Smooth muscle cell of trachea (primary cell): Measurements from ENCODE around the gene PITHD1. TPM values are rescaled to one million over a fixed set of nuclear protein-coding genes. Genes with fewer than 3 reads are reported as not detected.

ENCODE experiments used
- total RNA-seq: library from RNA; depleted of rRNA; stranded (reverse); fragments of >200 nt; gene quantifications from 2 replicates; pipeline ENCODE4 v1.2.1, GENCODE V29; 2014

The PITHD1 gene, protein sequence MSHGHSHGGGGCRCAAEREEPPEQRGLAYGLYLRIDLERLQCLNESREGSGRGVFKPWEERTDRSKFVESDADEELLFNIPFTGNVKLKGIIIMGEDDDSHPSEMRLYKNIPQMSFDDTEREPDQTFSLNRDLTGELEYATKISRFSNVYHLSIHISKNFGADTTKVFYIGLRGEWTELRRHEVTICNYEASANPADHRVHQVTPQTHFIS
- 47.4 and 50.0 TPM in 2 replicates for total RNA-seq

GRCh38 chr1:23777979-23778814 lies at the start of gene PITHD1:
TSS of gene PITHD1 (plus strand) at chr1:23778418. CDS start at chr1:23778516, 98 bp downstream.

GRCh38 chr1:23743287-23744152 lies 34.7 kb upstream of the PITHD1 start, which contains the start of gene ELOA:
TSS of gene ELOA (plus strand) at chr1:23743471. CDS start at chr1:23743504, 33 bp downstream.

GRCh38 chr1:23790696-23791515 lies 12.7 kb downstream of the PITHD1 start, which contains the start of gene LYPLA2:
TSS of gene LYPLA2 (plus strand) at chr1:23791145. CDS start at chr1:23792683, 1,538 bp downstream.

DNA sequence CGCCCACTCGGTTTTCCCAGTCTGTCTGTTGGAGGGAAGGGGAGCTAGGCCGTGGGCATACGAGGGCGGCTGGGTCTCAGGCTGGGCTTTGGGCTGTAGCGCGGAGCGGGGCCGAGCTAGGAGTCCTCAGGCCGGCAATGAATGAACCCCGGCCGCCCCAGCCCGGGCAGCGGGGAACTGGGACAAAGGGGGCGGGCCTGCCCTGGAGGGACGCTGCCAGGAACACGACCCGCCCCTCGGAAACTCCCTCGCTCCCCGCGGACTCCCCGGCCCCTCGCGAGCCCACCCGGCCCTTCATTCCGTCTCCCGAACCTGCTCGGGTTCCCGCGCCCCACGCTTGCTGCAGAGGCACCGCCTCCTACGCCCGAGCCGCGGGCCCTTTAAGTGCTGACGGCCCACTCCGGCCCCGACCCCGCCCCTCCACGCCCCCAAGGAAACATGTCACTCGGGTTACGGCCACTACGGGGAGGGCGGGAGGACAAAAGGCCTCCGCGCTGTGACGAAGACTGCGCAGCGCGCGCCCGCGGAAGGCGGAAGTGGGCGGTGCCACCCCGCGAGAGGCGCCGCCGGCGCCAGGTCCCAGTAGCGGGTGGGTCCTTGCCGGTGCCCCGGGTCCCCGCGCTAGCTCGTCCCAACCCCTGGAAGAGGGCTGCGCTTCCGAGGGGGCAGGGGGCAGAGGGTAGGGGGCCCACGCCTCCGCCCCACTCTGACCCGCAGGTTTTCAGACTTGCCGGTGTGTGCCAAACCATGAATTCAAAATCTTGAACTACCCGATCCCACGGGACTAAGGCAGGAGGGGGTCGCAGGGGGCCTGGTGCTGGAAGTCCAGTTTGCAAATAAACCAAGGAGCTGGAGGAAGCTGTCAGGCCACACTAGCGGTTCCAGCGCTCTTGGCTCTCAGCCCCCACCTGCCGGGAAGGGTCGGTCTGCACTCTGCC lies 22.5 kb downstream of the PITHD1 start, which contains the start of gene GALE:
GALE (minus strand) TSS at position 355 of the 938 bp plus-strand sequence. CDS start 1,747 bp downstream, outside the sequence.

DNA sequence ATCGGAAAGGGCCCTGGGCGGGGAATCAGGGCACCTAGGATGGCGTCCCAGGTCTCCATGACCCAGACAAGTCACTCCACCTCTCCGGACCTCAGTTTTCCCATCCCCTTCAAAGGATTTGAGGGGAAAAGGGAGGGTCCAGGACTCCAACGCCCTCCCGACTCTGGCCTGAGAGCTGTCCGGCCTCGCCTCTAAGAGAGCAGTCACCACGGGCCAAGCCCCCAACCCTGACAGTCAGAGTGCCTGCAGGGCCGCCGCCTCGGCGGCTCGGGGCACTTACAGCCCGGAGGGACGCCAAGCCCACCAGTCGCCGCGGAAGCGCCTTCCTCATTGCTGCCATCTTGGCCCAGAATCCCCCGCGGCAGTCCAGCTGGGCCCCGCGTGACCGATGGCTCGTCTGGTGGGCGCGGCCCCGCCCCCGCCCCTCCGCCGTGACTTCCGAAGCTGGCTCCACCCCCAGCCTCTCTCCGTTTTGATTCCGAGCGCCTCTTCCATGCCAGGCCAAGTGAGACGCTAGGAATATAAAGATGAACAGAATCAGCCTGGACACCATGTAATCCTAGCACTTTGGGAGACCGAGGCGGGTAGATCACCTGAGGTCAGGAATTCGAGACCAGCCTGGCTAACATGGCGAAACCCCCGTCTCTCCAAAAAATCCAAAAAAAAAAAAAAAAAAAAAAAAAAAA lies 47.0 kb downstream of the PITHD1 start, which contains the start of gene HMGCL:
HMGCL (minus strand) TSS at position 354 of the 686 bp plus-strand sequence; CDS start at position 340, 14 bp downstream.

Other genes with a start within 250 kb of the PITHD1 start
- gene E2F2, start 247.2 kb upstream of the PITHD1 start, total RNA-seq, result 0.17 and 2.0 TPM in 2 replicates
- gene ID3, start 218.9 kb upstream of the PITHD1 start, total RNA-seq, result 38.0 and 80.3 TPM in 2 replicates
- 750 and 1,055 TPM in 2 replicates for gene RPL11, start 86.6 kb upstream of the PITHD1 start, total RNA-seq
- 22.7 and 28.0 TPM in 2 replicates for gene ELOA, start 34.9 kb upstream of the PITHD1 start, total RNA-seq
- gene LYPLA2, start 12.7 kb downstream of the PITHD1 start, total RNA-seq, result 28.2 and 46.8 TPM in 2 replicates
- 16.9 and 28.1 TPM in 2 replicates for gene GALE, start 22.3 kb downstream of the PITHD1 start, total RNA-seq
- gene HMGCL, start 47.0 kb downstream of the PITHD1 start, total RNA-seq, result 84.5 and 86.0 TPM in 2 replicates
- 2.2 and 7.4 TPM in 2 replicates for gene FUCA1, start 89.9 kb downstream of the PITHD1 start, total RNA-seq
- not detected in 2 replicates for gene CNR2, start 134.9 kb downstream of the PITHD1 start, total RNA-seq
- 76.9 and 128 TPM in 2 replicates for gene PNRC2, start 181.4 kb downstream of the PITHD1 start, total RNA-seq
- gene SRSF10, start 201.9 kb downstream of the PITHD1 start, total RNA-seq, result 65.0 and 102 TPM in 2 replicates